Measurements from ENCODE around the gene SPATA6L.

The SPATA6L gene, protein sequence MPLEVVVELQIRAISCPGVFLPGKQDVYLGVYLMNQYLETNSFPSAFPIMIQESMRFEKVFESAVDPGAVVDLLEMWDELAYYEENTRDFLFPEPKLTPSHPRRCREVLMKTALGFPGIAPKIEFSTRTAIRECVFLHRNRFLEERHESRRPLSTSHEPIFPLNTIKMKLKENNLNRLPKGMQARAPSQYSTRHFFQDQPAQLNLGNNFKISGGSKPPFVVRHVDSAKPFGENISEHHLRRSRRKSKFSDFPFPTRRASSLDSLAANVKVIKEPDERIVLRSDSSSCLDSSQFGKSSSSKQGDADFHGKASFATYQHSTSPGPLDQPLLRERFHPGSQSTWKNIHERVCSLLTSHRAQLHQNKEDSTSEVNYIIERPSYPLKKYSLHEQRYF

GRCh38 chr9:4666042-4666699 lies at the start of gene SPATA6L:
SPATA6L (minus strand) TSS chr9:4666480; CDS start chr9:4666250, 230 bp downstream.
- DNase-seq (ENCODE audit: low spot score) = no peak

GRCh38 chr9:4714266-4715016 lies 48.2 kb upstream of the SPATA6L start:
- no peak for DNase-seq (ENCODE audit: low spot score)

DNA sequence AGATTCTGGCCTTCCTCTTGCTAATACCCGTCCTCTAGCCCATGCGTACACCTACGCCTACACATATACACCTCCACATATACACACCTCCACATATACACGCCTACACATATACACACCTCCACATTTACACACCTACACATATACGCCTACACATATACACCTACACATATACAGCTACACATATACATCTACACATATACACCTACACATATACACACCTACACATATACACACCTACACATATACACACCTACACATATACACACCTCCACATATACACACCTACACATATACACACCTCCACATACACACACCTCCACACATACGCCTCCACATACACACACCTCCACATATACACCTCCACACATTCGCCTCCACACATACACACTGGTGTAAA lies 47.6 kb upstream of the SPATA6L start:
- no peak for DNase-seq (ENCODE audit: low spot score)

DNA sequence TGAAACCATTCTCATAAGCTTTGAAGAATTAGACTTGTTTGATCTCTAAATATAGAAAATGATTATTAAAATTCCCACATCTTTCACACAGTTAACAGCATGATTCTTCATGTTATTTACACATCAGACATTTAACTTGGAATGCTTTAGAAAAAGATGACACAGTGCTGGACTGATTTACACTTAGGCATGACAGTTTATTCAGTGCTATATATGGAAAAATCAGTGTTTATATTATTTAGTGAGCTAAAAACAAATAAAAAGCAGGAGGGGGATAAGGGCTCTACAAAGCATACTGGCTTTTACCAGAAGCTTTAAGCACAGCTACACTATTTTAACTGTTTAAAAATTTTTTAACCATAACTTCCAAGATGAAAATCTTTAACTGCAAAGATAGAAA lies 43.1 kb upstream of the SPATA6L start:
- DNase-seq (ENCODE audit: low spot score) = no peak

DNA sequence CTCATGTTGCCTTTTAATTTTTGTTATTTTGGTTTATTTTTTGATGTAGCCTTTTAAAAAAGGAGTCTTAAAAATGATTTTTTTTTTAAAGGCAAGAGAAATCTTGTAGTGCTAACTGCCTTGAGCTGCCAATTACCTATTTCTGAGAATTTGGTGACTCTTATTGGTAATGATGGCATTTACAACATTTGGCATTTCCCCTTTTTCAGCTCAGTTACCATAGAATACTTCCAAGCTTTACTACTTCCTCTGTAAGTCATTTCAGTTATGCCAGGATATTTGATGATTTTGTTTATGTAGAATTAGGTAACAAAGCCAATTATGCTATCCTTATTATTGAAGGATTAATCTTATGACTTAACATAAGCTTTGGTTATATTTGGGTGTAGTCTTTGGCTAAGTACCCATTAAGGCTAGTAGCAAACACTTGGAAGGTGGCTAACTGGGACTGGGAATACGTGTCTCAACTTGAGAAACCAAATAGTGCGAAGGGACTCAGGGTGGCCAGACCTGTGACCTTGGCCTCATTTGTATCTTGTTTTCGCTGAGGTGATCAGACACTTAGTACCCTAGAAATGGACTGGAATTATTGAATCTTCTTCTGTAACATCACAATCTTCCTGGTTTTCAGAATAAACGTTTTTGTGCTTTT lies 40.8 kb upstream of the SPATA6L start:
- no peak for DNase-seq (ENCODE audit: low spot score)

GRCh38 chr9:4706021-4706420 lies 39.7 kb upstream of the SPATA6L start:
- no peak for DNase-seq (ENCODE audit: low spot score)

DNA sequence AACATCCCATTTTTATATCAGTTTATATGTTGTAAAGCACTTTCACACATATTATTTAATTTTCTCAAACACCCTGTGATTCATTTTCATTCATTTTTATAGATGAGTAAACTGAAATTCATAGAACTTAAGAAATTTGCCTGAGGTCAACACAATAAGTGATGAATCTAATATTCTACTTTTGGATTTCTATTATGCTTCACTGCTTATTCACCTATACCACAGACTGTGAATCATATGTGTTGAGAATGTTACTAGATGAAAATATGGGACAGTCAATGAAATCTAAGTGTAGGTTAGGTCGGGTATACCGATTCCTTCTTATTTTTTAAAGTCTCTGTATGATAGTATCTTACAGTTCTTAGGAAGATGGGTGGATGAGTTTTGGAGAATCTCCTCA lies 37.8 kb upstream of the SPATA6L start:
- DNase-seq (ENCODE audit: low spot score) = no peak

GRCh38 chr9:4701526-4701925 lies 35.2 kb upstream of the SPATA6L start:
- DNase-seq (ENCODE audit: low spot score) = no peak

DNA sequence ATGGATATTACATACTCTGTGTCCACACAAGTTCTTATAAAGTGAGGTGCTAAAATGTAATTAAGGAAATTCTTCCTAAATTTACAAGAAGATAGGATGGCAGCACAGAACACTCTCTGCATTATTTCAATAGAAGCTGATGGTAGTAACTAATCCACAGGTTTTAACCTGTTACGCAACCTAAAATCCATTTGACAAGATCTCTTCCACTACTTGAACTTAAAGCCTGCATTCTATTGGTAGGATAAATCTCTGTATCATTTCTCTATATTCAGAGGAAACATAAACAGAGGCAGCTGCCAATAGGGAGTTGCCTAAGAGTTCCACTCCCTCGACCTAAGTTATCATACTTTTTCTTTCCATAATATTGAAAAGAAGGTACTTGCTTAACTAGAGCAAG lies 34.7 kb upstream of the SPATA6L start:
- DNase-seq (ENCODE audit: low spot score) = no peak

DNA sequence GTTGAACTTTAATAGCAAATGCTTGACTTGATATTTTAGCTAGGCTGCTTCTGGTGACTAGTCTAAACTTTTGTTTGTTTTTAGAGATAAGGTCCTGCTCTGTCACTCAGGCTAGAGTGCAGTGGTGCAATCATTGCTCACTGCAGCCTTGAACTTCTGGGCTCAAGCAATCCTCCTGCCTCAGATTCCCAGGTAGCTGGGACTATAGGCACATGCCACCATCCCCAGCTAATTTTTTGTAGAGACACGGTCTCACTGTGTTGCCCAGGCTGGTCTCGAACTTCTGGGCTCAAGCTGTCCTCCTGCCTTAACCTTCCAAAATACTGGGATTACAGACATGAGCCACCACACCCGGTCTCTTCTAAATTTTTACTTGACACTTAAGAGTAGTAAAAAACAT lies 33.8 kb upstream of the SPATA6L start:
- DNase-seq (ENCODE audit: low spot score) = peak; percentile 53

DNA sequence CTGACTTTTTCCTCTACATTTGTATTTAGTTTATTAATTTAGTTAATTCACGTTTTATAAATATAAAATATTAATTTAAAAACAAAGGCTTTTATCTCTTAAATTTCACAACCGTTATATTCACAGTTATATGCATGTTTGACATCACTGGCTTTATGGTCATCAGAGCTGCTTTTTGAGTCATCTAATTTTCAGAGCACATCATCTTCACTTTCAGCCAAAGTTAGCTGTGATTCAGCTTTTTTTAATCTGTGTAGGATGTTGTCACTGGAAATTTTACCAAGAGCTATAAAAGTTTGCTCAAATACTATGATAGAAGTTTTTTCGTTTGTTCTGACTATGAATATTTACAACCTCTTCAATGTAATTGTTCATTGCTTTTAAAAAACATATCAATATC lies 25.5 kb upstream of the SPATA6L start:
- DNase-seq (ENCODE audit: low spot score) = peak; percentile 53

DNA sequence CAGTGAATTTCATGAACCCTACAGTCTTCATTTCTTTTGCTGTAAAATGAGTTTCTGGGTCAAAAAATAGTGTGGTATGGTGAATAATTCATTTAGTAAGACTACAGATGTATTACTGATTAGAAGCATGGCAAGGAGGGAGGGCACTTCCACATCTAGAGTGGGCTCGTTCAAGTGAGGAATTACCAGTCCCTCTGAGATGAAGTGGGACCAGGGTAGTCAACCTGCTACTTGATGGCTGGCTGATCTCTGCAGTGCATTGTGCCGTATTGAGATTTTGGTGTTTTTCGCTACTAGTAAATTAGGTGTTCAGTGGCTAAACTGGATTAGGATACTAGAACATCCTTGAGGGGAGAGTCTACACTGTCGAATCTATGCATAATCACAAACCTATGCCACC lies 23.9 kb upstream of the SPATA6L start:
- DNase-seq (ENCODE audit: low spot score) = no peak

- no peak for DNase-seq (ENCODE audit: low spot score)
These were observed 23.4 kb upstream of the SPATA6L start for GRCh38 chr9:4689687-4690104.

DNA sequence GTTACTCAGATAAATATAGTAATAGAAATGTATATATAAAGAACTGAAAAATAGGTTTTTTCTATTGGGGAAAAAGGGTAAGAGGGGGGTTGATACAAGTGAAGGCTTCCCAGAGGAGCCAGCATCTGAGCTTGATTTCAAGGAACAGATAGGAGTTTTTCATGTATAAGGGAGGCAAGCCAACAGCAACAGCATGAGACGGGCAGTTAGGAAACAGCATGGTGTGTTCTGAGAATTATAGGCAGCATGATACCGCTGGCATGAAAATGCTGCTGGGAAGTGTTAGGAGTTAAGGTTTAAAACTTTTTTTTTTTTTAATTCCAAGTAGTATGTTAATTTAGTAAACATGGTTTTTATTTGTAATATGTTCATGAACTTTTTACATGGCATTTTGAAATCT lies 22.7 kb upstream of the SPATA6L start:
- DNase-seq (ENCODE audit: low spot score) = no peak

DNA sequence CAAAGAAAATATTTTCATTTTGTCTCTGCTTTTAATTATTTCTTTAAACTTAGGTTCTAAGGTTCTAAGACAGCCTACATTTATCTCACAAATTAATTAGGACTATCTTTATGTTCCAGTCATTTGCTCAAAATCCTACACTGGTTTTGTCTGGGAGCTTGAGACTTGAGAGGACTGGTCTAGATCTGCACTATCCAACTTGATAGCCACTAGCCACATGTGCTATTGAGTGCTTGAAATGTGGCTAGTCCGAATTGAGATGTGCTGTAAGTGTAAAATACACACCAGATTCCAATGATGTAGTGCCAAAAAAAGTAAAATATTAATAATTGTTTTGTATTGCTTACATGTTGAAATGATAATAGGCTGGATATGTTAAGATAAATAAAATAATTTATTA lies 20.3 kb upstream of the SPATA6L start:
- DNase-seq (ENCODE audit: low spot score) = no peak

- DNase-seq (ENCODE audit: low spot score) = peak; percentile 39
These were observed 19.8 kb upstream of the SPATA6L start for GRCh38 chr9:4686112-4686511.

GRCh38 chr9:4684820-4685219 lies 18.5 kb upstream of the SPATA6L start:
- no peak for DNase-seq (ENCODE audit: low spot score)

- peak; percentile 65 for DNase-seq (ENCODE audit: low spot score)
These were observed 14.5 kb upstream of the SPATA6L start for GRCh38 chr9:4680750-4681149.

- DNase-seq (ENCODE audit: low spot score) = peak; percentile 60
These were observed 13.9 kb upstream of the SPATA6L start for GRCh38 chr9:4680173-4680525.

DNA sequence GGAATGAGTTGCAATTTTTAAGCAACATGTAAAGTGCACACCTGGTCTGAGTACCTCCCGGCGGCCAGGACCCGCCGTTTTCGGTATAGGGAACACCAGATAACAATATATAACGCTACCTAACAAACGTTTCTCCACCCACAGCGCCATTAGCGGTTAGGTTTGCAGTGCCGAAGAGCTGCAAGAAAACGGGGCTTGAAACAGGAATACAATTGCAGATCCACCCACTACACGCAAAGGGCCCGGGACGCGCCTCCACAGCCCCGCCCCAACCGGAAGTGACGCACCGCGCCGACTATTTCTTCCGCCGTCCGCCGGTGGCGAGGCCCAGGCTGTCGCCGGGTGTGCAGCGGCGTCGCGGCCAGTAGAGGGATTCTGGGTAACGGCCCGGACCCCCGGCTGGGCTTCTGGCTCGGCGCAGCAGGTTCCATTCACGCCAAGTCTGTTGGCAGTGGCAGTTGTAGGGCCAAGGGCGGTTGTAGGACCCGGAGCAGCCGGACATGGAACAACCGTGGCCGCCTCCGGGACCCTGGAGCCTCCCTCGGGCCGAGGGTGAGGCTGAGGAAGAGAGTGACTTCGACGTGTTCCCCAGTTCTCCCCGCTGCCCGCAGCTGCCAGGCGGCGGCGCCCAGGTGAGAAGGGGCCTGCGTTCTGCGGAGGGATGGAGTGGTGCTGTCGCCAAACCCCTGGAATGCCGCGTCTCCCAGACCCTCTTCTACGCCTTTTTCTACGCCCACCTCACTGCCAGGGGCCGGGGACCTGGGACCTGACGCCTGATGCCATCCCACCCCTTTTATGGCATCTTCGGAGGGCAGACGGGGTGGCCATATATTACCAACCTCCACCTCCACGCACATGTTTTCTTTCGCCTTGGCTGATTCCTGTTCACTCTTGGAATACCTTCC lies 13.2 kb upstream of the SPATA6L start, which contains the start of gene CDC37L1:
Gene CDC37L1 (plus strand): TSS at position 302 of the 905 bp plus-strand sequence. CDS start 199 bp downstream, at position 501.
- peak; percentile 97 for DNase-seq (ENCODE audit: low spot score)

DNA sequence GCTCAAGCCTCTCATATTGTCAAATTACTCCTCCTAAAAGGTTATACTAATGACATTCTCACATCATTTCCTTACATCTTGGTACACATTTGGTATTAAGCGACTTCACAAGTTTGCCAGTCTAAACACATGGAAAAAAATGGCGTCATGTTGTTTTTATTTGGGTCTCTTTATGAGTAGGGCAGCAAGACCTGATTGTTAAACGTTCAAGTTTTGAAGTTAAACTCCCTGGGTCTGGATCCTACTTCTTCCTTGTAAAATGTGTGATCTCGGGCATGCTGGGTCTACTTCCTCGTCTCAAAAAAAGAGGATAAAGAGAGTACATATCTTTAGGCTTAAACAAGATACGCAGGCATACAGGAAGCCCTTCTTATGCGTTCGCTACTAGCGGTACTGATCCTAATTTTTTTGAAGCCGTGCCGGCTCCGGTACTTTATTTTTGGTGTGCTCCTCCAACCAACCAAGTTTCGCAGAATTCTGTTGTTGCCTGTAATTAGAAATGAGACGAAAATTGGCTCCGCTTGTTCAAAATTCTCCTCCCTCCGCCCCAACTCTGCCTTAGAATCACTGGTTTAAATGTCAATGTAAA lies 12.5 kb upstream of the SPATA6L start:
- no peak for DNase-seq (ENCODE audit: low spot score)
